Erythroblast (primary cell): ENCODE results near the gene DOCK8.

Experiments used
- GATA1 ChIP-seq: IDR thresholded peaks from 2 replicates; pipeline ENCODE4 v1.6.1; 2011; ENCODE audit warnings: low read depth, mild to moderate bottlenecking, control low read depth, low read length, moderate library complexity
- POLR2A ChIP-seq: IDR thresholded peaks from 2 replicates; pipeline ENCODE4 v1.6.1; 2011; ENCODE audit warnings: mild to moderate bottlenecking, low read length

DNA sequence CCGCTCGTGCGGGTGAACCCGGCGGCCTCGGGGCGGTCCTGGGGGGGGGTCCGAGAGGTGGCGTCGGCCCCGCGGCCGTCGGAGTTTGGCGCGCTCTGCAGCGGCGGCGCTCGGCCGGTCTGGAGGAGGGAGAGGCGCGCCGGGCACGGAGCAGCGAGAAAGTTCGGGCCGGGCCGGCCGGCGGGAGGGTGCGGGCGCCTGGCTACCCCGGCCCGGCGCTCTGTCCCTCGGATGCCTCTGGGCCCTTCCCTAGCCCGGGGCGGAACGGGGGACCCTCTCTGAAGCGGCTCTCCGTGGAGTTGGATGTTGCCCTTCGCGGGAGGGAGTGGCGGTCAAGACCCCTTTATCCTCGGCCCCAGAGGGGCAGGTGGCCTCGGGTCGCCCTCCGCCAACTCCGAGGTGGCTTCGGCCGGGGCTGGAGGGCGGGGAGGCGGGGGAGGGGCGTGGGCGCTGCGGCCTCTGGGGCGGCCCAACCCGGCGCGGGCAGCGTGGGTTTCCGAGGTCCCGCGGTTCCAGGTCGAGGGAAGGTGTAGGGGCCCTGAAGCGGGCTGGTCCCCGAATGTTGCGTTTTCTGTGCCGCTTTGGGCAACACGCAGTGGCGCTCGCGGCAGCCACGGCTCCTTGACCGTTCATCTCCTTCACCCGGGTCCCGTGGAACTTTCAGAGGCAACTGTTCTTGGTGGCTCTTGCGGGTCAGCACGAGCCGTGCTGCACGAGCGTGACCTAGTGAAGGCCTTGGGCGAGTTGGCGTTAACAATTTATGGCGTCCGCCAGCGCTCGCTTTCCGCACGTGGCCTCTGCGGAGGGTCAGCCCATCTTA is 290.5 kb downstream of the DOCK8 start:
- no peak for TF ChIP-seq POLR2A
- no peak for TF ChIP-seq GATA1
